Measurements from ENCODE around the gene THADA.

THADA gene

GRCh38 chr2:43280994-43281393, 314.8 kb downstream of the THADA start:
- Histone ChIP-seq H3K36me3 (peaks cover 91% of the 10 kb centered on the region), H3K9ac (no peak overlapping the region), H3K27me3 (no peaks in the 10 kb centered on the region), H3K27ac (no peak overlapping the region), H4K20me1 (no peaks in the 10 kb centered on the region), H3K9me3 (peaks cover 34% of the 10 kb centered on the region), H3K4me1 (no peaks in the 10 kb centered on the region), H3K4me2 (no peak overlapping the region), H3K4me3 (no peak overlapping the region)
- no peak for TF ChIP-seq Cebpa-rat (IDR thresholded peaks at IDR 0.05)

DNA sequence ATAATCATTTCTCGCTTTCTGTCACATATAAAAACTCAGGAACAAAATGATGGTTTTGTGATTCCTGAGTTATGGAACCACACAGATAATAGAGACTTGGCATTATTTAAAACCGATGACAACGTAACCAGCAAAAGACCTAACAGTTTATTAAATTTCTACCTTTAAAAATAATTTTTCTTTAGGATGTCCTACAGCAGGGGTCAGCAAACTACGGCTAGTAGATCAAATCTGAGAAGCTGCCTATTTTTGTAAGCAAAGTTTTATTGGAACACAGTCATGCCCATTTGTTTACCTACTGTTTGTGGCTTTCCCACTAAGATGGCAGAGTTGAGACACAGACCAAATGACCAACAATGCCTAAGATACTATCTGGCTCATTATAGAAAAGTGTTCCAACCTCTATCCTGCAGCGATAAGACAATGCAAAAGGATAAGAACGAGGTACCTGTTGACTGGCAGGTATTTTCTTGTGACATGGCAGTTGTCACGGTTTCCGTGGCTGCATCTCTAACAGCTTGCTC, 316.5 kb downstream of the THADA start:
- no peaks in the 10 kb centered on the region for H3K27me3 ChIP-seq
- H3K4me3 ChIP-seq, result no peak overlapping the region
- H3K9me3 ChIP-seq, result peaks cover 18% of the 10 kb centered on the region
- no peak overlapping the region for H3K4me2 ChIP-seq
- no peak overlapping the region for H3K27ac ChIP-seq
- no peaks in the 10 kb centered on the region for H4K20me1 ChIP-seq
- TF ChIP-seq Cebpa-rat (IDR thresholded peaks at IDR 0.05), result no peak
- H3K36me3 ChIP-seq, result peaks cover 76% of the 10 kb centered on the region
- H3K9ac ChIP-seq, result no peak overlapping the region
- no peaks in the 10 kb centered on the region for H3K4me1 ChIP-seq

- no peak overlapping the region for H3K27ac ChIP-seq
- no peak for TF ChIP-seq Cebpa-rat (IDR thresholded peaks at IDR 0.05)
- no peak overlapping the region for H3K4me3 ChIP-seq
- no peak overlapping the region for H3K4me2 ChIP-seq
- no peak overlapping the region for H3K9ac ChIP-seq
- H4K20me1 ChIP-seq, result no peaks in the 10 kb centered on the region
- peaks cover 74% of the 10 kb centered on the region for H3K36me3 ChIP-seq
- no peaks in the 10 kb centered on the region for H3K4me1 ChIP-seq
- H3K27me3 ChIP-seq, result no peaks in the 10 kb centered on the region
- peaks cover 11% of the 10 kb centered on the region for H3K9me3 ChIP-seq
Observed at GRCh38 chr2:43278564-43279220, 317.1 kb downstream of the THADA start.

DNA sequence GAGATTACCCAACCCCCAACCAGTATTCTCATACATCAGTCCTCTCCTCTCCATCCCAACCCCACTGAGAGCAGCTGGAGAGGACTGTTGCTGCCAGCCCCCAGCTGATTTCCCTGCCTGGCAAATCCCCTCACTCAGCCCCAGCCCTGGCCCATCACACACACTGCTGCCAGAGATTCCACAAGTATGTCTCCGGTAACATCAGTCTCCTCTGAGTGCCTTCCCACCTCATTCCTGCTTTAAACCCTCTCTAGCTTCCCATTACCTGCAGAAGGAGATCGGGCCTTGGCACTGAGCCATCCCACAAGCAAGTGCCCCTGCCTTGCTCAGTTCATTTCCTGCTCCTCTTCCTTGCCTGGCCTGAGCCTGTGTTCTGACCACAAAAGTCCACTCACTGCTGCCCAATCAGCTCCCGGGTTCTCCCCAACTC, 318.9 kb downstream of the THADA start:
- Histone ChIP-seq H3K4me2 (no peak overlapping the region), H3K27ac (no peak overlapping the region), H3K4me1 (no peaks in the 10 kb centered on the region), H3K36me3 (peaks cover 71% of the 10 kb centered on the region), H3K27me3 (no peaks in the 10 kb centered on the region), H4K20me1 (no peaks in the 10 kb centered on the region), H3K9me3 (no peaks in the 10 kb centered on the region), H3K4me3 (no peak overlapping the region), H3K9ac (no peak overlapping the region)
- no peak for TF ChIP-seq Cebpa-rat (IDR thresholded peaks at IDR 0.05)

DNA sequence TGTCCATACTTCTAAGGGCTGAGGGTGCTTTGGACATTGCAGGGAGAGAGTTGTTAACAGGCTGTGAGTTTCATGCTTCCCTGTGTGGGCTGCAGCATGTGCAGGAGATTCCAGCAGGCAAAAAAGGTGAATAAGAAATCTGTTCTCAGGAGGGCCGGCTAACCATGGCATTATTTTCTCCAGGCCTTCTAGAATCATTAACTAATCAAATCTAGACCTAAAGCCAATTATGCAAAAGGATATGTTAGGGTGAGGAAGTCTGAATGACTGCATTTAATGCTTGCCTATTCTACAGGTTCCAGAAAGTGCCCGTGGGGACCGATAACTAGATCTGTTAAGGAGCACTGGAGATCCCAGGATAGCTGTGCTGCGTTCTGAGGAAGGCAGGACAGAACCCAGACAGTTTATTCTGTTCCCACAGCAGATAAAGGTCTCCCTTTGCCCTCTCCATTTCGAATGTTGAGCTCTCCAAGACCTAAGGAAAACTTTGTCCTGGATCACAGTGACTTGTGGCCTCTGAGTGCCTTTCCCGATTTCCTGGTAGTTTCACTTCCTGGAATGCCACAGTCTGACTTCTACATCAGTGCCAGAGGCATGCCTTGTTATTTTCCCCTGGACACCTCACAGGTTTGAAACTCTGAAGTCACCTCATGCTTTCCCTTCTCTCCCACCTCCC, 319.4 kb downstream of the THADA start:
- H3K4me1 ChIP-seq, result no peaks in the 10 kb centered on the region

GRCh38 chr2:43274721-43275120, 321.1 kb downstream of the THADA start:
- no peak overlapping the region for H3K9ac ChIP-seq
- H4K20me1 ChIP-seq, result no peaks in the 10 kb centered on the region
- no peak overlapping the region for H3K4me2 ChIP-seq
- H3K36me3 ChIP-seq, result peaks cover 69% of the 10 kb centered on the region
- H3K27me3 ChIP-seq, result no peaks in the 10 kb centered on the region
- no peak overlapping the region for H3K27ac ChIP-seq
- no peaks in the 10 kb centered on the region for H3K4me1 ChIP-seq
- H3K4me3 ChIP-seq, result no peak overlapping the region
- TF ChIP-seq Cebpa-rat (IDR thresholded peaks at IDR 0.05), result no peak
- no peaks in the 10 kb centered on the region for H3K9me3 ChIP-seq

More for the DNA sequence above, 319.4 kb downstream of the THADA start:
- H3K4me2 ChIP-seq, result no peak overlapping the region
- no peaks in the 10 kb centered on the region for H3K27me3 ChIP-seq
- no peaks in the 10 kb centered on the region for H3K9me3 ChIP-seq
- H4K20me1 ChIP-seq, result no peaks in the 10 kb centered on the region
- no peak overlapping the region for H3K4me3 ChIP-seq
- no peak overlapping the region for H3K27ac ChIP-seq
- H3K36me3 ChIP-seq, result peaks cover 69% of the 10 kb centered on the region
- no peak for TF ChIP-seq Cebpa-rat (IDR thresholded peaks at IDR 0.05)
- no peak overlapping the region for H3K9ac ChIP-seq

GRCh38 chr2:43274055-43274454, 321.8 kb downstream of the THADA start:
- Histone ChIP-seq H3K36me3 (peaks cover 69% of the 10 kb centered on the region), H3K4me3 (no peak overlapping the region), H3K9ac (no peak overlapping the region), H3K4me2 (no peak overlapping the region), H3K27ac (no peak overlapping the region), H3K4me1 (no peaks in the 10 kb centered on the region), H4K20me1 (no peaks in the 10 kb centered on the region), H3K27me3 (no peaks in the 10 kb centered on the region), H3K9me3 (no peaks in the 10 kb centered on the region)
- no peak for TF ChIP-seq Cebpa-rat (IDR thresholded peaks at IDR 0.05)

DNA sequence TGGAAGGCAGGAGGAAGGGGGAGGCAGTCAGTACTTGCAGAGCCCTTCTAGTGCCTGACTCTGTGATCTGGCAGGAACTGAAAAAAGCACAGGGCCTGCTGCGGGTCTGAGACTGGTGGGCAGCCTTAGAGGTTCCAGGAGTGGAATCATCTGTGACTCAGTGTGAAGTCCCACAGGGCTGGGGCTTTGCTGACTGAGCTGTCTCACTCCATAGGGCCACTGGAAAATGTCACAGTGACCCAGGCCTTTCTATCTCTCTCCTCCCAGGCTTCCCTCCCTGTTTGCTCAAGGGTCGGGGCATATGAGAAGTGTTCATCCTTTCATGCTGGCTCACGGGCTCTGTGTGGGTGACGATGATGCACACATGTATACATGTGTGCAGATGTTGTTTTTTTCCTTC, 322.3 kb downstream of the THADA start:
- H3K9ac ChIP-seq, result no peak overlapping the region
- H3K4me3 ChIP-seq, result no peak overlapping the region
- peaks cover 69% of the 10 kb centered on the region for H3K36me3 ChIP-seq
- TF ChIP-seq Cebpa-rat (IDR thresholded peaks at IDR 0.05), result no peak
- H4K20me1 ChIP-seq, result no peaks in the 10 kb centered on the region
- no peak overlapping the region for H3K4me2 ChIP-seq
- no peak overlapping the region for H3K27ac ChIP-seq
- no peaks in the 10 kb centered on the region for H3K27me3 ChIP-seq
- H3K9me3 ChIP-seq, result no peaks in the 10 kb centered on the region
- no peaks in the 10 kb centered on the region for H3K4me1 ChIP-seq

GRCh38 chr2:43270930-43271615, 324.8 kb downstream of the THADA start:
- H3K4me3 ChIP-seq, result no peak overlapping the region
- H3K4me2 ChIP-seq, result no peak overlapping the region
- no peak overlapping the region for H3K9ac ChIP-seq
- no peaks in the 10 kb centered on the region for H4K20me1 ChIP-seq
- H3K36me3 ChIP-seq, result peaks cover 76% of the 10 kb centered on the region
- no peak for TF ChIP-seq Cebpa-rat (IDR thresholded peaks at IDR 0.05)
- no peaks in the 10 kb centered on the region for H3K4me1 ChIP-seq
- no peaks in the 10 kb centered on the region for H3K9me3 ChIP-seq
- H3K27ac ChIP-seq, result no peak overlapping the region
- H3K27me3 ChIP-seq, result no peaks in the 10 kb centered on the region

DNA sequence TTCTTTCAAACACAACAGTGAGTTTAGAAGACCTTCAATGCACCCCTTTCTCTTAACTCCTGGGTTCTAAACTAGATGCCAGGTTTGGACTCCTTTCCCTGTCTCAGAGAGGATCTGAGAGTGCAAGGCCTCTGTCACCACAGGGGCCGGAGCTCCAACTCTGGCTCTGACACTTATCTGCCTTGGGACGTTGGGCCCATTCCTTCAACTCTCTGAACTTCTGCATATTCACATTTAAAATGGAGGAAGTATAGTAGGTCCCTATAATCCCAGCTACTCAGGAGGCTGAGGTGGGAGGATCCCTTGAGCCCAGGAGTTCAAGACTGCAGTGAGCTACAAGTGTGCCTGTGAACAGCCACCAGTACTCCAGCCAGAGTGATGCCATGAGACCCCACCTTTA, 325.4 kb downstream of the THADA start:
- no peaks in the 10 kb centered on the region for H3K4me1 ChIP-seq
- no peaks in the 10 kb centered on the region for H3K27me3 ChIP-seq
- H3K4me2 ChIP-seq, result no peak overlapping the region
- H4K20me1 ChIP-seq, result no peaks in the 10 kb centered on the region
- no peak overlapping the region for H3K9ac ChIP-seq
- peaks cover 77% of the 10 kb centered on the region for H3K36me3 ChIP-seq
- no peak overlapping the region for H3K27ac ChIP-seq
- no peak overlapping the region for H3K4me3 ChIP-seq
- no peak for TF ChIP-seq Cebpa-rat (IDR thresholded peaks at IDR 0.05)
- no peaks in the 10 kb centered on the region for H3K9me3 ChIP-seq

Data from BLaER1 (cell line).